ENCODE results near the gene TNFAIP3.

The TNFAIP3 gene

GRCh38 chr6:137861550-137862337 lies 5.3 kb upstream of the TNFAIP3 start:
- peak overlapping the region; percentile 49 for H3K27ac ChIP-seq
- no peak for DNase-seq (ENCODE audit: low read depth, low spot score)

GRCh38 chr6:137862419-137863090 lies 4.5 kb upstream of the TNFAIP3 start:
- no peak for DNase-seq (ENCODE audit: low read depth, low spot score)
- H3K27ac ChIP-seq: peak overlapping the region; percentile 49

- no peak for DNase-seq (ENCODE audit: low read depth, low spot score)
- H3K27ac ChIP-seq: peak overlapping the region; percentile 49
Measured at GRCh38 chr6:137863091-137863797, 3.8 kb upstream of the TNFAIP3 start.

GRCh38 chr6:137864812-137865508 lies 2.1 kb upstream of the TNFAIP3 start:
- DNase-seq (ENCODE audit: low read depth, low spot score): no peak
- peak overlapping the region; percentile 81 for H3K27ac ChIP-seq

- H3K27ac ChIP-seq: peak overlapping the region; percentile 81
- no peak for DNase-seq (ENCODE audit: low read depth, low spot score)
Measured at GRCh38 chr6:137866200-137866913, 702 bp upstream of the TNFAIP3 start.

- no peak for DNase-seq (ENCODE audit: low read depth, low spot score)
- peak overlapping the region; percentile 81 for H3K27ac ChIP-seq
Measured at GRCh38 chr6:137867685-137868509, 838 bp downstream of the TNFAIP3 start.

- no peak for DNase-seq (ENCODE audit: low read depth, low spot score)
Measured at GRCh38 chr6:137868721-137869548, 1.9 kb downstream of the TNFAIP3 start.

GRCh38 chr6:137869549-137870307 lies 2.7 kb downstream of the TNFAIP3 start:
- H3K27ac ChIP-seq: peak overlapping the region; percentile 81

More at GRCh38 chr6:137868721-137869548, 1.9 kb downstream of the TNFAIP3 start:
- peak overlapping the region; percentile 81 for H3K27ac ChIP-seq

GRCh38 chr6:137870308-137870644 lies 3.2 kb downstream of the TNFAIP3 start:
- DNase-seq (ENCODE audit: low read depth, low spot score): no peak
- peak overlapping the region; percentile 81 for H3K27ac ChIP-seq

More at GRCh38 chr6:137869549-137870307, 2.7 kb downstream of the TNFAIP3 start:
- DNase-seq (ENCODE audit: low read depth, low spot score): no peak

- no peak for DNase-seq (ENCODE audit: low read depth, low spot score)
- peak overlapping the region; percentile 81 for H3K27ac ChIP-seq
Measured at GRCh38 chr6:137870744-137871247, 3.7 kb downstream of the TNFAIP3 start.

- H3K27ac ChIP-seq: peak overlapping the region; percentile 81
- DNase-seq (ENCODE audit: low read depth, low spot score): no peak
Measured at GRCh38 chr6:137871291-137871690, 4.2 kb downstream of the TNFAIP3 start.

- DNase-seq (ENCODE audit: low read depth, low spot score): no peak
- peak overlapping the region; percentile 81 for H3K27ac ChIP-seq
Measured at GRCh38 chr6:137871831-137872454, 4.9 kb downstream of the TNFAIP3 start.

- DNase-seq (ENCODE audit: low read depth, low spot score): no peak
- peak overlapping the region; percentile 81 for H3K27ac ChIP-seq
Measured at GRCh38 chr6:137872581-137873115, 5.6 kb downstream of the TNFAIP3 start.

- peak; percentile 86 for DNase-seq (ENCODE audit: low read depth, low spot score)
- peak overlapping the region; percentile 81 for H3K27ac ChIP-seq
Measured at GRCh38 chr6:137873273-137873762, 6.3 kb downstream of the TNFAIP3 start.

- peak overlapping the region; percentile 81 for H3K27ac ChIP-seq
- DNase-seq (ENCODE audit: low read depth, low spot score): no peak
Measured at GRCh38 chr6:137874204-137875057, 7.4 kb downstream of the TNFAIP3 start.

Measured in epithelial cell of prostate (primary cell).